GM23338 (cell line): ENCODE data around the gene ACOXL. TPM values are rescaled to one million over a fixed set of nuclear protein-coding genes. Genes with fewer than 3 reads are reported as not detected.

ENCODE experiments used
- ATAC-seq: fragments of 200-7000 bp; cut with Tn5 transposase; 3 replicates; pipeline ENCODE4 v1.9.1; 2020
- DNase-seq: peaks from one replicate; pipeline ENCODE4 v3.0.0-alpha.2; 2015; ENCODE audit warnings: low spot score
- H2AFZ ChIP-seq: fragments of 200-600 bp; sonication (generic); 2 replicates; pipeline ENCODE4 v1.8.0; 2016; ENCODE audit warnings: antibody characterized with exemption, mild to moderate bottlenecking, moderate library complexity
- H3F3A ChIP-seq: fragments of 200-600 bp; sonication (generic); replicated peaks from 2 replicates; pipeline ENCODE4 v1.8.0; 2017; ENCODE audit warnings: antibody characterized with exemption, mixed run types, low read depth
- H3K27ac ChIP-seq: fragments of 200-600 bp; sonication (generic); 2 replicates; pipeline ENCODE4 v1.6.1; 2016; ENCODE audit warnings: low read depth
- H3K27me3 ChIP-seq: fragments of 200-600 bp; sonication (generic); 2 replicates; pipeline ENCODE4 v1.8.0; 2016; ENCODE audit warnings: mild to moderate bottlenecking, mixed run types, moderate library complexity; ENCODE audit not compliant: insufficient read depth
- H3K36me3 ChIP-seq: fragments of 200-600 bp; sonication (generic); 2 replicates; pipeline ENCODE4 v1.8.0; 2016; ENCODE audit warnings: mild to moderate bottlenecking; ENCODE audit not compliant: insufficient read depth
- H3K4me1 ChIP-seq: fragments of 200-600 bp; sonication (generic); 2 replicates; pipeline ENCODE4 v1.8.0; 2016; ENCODE audit warnings: mild to moderate bottlenecking, moderate library complexity; ENCODE audit not compliant: insufficient read depth
- H3K4me2 ChIP-seq: fragments of 200-600 bp; sonication (generic); 2 replicates; pipeline ENCODE4 v1.7.1; 2017; ENCODE audit warnings: mixed run types
- H3K4me3 ChIP-seq: fragments of 200-600 bp; sonication (generic); 2 replicates; pipeline ENCODE4 v1.6.1; 2016; ENCODE audit warnings: mixed run types
- H3K79me2 ChIP-seq: fragments of 200-600 bp; sonication (generic); replicated peaks from 2 replicates; pipeline ENCODE4 v1.8.0; 2017; ENCODE audit warnings: mild to moderate bottlenecking; ENCODE audit not compliant: insufficient read depth
- H3K9me2 ChIP-seq: fragments of 200-600 bp; sonication (generic); 2 replicates; pipeline ENCODE4 v1.8.0; 2017; ENCODE audit not compliant: insufficient read depth
- H4K20me1 ChIP-seq: fragments of 200-600 bp; sonication (generic); replicated peaks from 2 replicates; pipeline ENCODE4 v1.8.0; 2017; ENCODE audit warnings: mild to moderate bottlenecking; ENCODE audit not compliant: insufficient read depth
- H3K27ac Mint-ChIP-seq: 2 replicates; pipeline ENCODE4 v1.8.0; 2020; ENCODE audit warnings: inconsistent platforms, mild to moderate bottlenecking, moderate library complexity, mixed read lengths
- H3K27me3 Mint-ChIP-seq: 3 replicates; pipeline ENCODE4 v1.8.0; 2022; ENCODE audit warnings: low read depth, mild to moderate bottlenecking, moderate library complexity, mixed read lengths, inconsistent platforms; ENCODE audit not compliant: insufficient read depth, poor library complexity
- H3K36me3 Mint-ChIP-seq: 3 replicates; pipeline ENCODE4 v1.8.0; 2021; ENCODE audit warnings: low read depth, mild to moderate bottlenecking, inconsistent platforms, moderate library complexity, mixed read lengths
- H3K4me1 Mint-ChIP-seq: 3 replicates; pipeline ENCODE4 v1.8.0; 2020; ENCODE audit warnings: mild to moderate bottlenecking, inconsistent platforms, mixed read lengths
- H3K4me3 Mint-ChIP-seq: 3 replicates; pipeline ENCODE4 v1.8.0; 2021; ENCODE audit warnings: moderate library complexity, mild to moderate bottlenecking, inconsistent platforms, mixed read lengths
- H3K9me3 Mint-ChIP-seq: 3 replicates; pipeline ENCODE4 v1.8.0; 2020; ENCODE audit warnings: moderate library complexity, mild to moderate bottlenecking, inconsistent platforms, mixed read lengths
- CREB1 ChIP-seq: fragments of 250-450 bp; sonication (Bioruptor Pico); IDR thresholded peaks from 2 replicates; pipeline ENCODE4 v1.5.0; 2020; ENCODE audit warnings: low read depth, mild to moderate bottlenecking, moderate library complexity
- EZH2 ChIP-seq: fragments of 200-600 bp; sonication (generic); IDR thresholded peaks from one replicate; pipeline ENCODE4 v1.8.0; 2017; ENCODE audit warnings: antibody characterized with exemption, mild to moderate bottlenecking, low read depth; ENCODE audit not compliant: unreplicated experiment
- JUNB ChIP-seq: IDR thresholded peaks from one replicate; pipeline ENCODE4 v1.6.1; 2016; ENCODE audit warnings: antibody characterized with exemption; ENCODE audit not compliant: unreplicated experiment
- STAT1 ChIP-seq: IDR thresholded peaks from one replicate; pipeline ENCODE4 v1.6.1; 2016; ENCODE audit warnings: antibody characterized with exemption; ENCODE audit not compliant: unreplicated experiment
- ZNF114 ChIP-seq: fragments of 250-450 bp; sonication (Bioruptor Pico); IDR thresholded peaks from 2 replicates; pipeline ENCODE4 v1.5.0; 2020; ENCODE audit warnings: mild to moderate bottlenecking, moderate library complexity
- polyA plus RNA-seq: library from polyadenylated mRNA; unstranded; fragments of >200 nt; fragmentation: Nextera tagmentation; extraction: Ambion mirVana; gene quantifications from 2 replicates; pipeline ENCODE4 v1.2.1, GENCODE V29; 2016
- total RNA-seq: library from RNA; depleted of rRNA; stranded (reverse); fragments of >200 nt; shearing (Covaris generic); gene quantifications from 2 replicates; pipeline ENCODE4 v1.2.3, GENCODE V29; 2014
- TF ChIP-seq, protein P1 (sequence below), 2 experiments: fragments of 200-600 bp in 1 of 2; sonication (generic) in 1 of 2; conservative IDR thresholded peaks; 2 replicates each; pipeline versions ENCODE4 v1.5.1 to v1.6.1; 2016 to 2017; ENCODE audit warnings: antibody characterized with exemption in 2 of 2, low read depth in 2 of 2, mild to moderate bottlenecking in 2 of 2, moderate library complexity in 1 of 2
- TF ChIP-seq, protein P2 (sequence below): fragments of 250-450 bp; sonication (Bioruptor Pico); IDR thresholded peaks from 2 replicates; pipeline ENCODE4 v1.5.0; 2020; ENCODE audit warnings: mild to moderate bottlenecking, moderate library complexity

The ACOXL gene
- total and polyA plus RNA-seq, 2 experiments from 2014 or later, result 9.0 to 14.7 TPM

DNA sequence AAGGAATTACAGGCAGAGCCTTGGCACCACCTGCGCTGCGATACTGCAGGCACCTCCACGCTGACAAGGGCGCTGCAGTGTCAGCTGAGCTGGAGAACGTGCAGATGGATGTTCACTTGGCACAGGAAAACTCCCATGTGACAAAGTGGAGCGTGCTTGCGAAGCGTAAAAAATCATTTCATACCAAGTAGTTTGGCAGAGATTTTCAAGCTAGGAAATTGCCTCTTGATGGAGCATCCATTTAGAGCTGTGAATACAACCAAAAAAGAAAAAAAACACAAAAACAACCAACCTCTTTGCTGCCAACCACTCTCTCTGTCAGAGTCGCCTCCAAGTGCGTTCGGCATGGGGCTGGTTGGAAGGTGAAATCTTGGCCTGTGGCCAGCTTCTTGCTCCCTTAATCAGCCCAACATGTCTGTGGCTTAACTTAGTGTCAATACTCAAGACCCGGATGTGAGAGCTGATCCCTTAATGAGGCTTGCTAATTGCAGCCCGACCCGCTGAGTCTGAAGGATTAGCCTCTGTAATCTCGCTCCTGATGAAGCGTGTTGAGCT lies 38.1 kb downstream of the ACOXL start (continued):
- TF ChIP-seq, protein P1, sequence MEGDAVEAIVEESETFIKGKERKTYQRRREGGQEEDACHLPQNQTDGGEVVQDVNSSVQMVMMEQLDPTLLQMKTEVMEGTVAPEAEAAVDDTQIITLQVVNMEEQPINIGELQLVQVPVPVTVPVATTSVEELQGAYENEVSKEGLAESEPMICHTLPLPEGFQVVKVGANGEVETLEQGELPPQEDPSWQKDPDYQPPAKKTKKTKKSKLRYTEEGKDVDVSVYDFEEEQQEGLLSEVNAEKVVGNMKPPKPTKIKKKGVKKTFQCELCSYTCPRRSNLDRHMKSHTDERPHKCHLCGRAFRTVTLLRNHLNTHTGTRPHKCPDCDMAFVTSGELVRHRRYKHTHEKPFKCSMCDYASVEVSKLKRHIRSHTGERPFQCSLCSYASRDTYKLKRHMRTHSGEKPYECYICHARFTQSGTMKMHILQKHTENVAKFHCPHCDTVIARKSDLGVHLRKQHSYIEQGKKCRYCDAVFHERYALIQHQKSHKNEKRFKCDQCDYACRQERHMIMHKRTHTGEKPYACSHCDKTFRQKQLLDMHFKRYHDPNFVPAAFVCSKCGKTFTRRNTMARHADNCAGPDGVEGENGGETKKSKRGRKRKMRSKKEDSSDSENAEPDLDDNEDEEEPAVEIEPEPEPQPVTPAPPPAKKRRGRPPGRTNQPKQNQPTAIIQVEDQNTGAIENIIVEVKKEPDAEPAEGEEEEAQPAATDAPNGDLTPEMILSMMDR (conservative IDR thresholded peaks at IDR 0.05; ENCODE audit: low read depth in 2 of 2), result no peak
- no peak for TF ChIP-seq CREB1 (CRISPR knock-in tag)

DNA sequence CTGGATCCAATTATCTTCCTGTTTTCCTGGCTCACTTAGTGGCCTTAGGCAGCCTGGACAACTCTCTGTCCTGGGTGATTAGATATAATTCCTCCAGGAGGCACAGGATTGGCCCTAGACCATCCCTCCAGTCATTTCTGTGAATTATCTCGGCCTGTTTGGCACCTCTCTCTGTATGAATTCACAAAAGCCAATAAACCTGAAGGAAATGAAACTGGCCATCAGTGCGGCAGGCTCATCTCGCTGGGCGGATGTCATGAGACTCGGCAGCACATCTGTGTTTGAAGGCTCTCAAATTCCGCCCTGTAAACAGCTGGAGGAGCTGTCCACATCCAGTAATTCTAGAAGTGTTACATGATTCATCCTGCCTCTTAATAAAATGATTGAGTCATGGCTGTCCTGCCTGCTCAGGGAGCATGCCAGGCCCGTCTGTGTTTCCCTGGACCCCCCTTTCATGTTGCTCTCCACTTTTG lies 38.6 kb downstream of the ACOXL start:
- Mint-ChIP-seq H3K36me3 (peaks cover 11% of the 10 kb centered on the region), H3K4me3 (no peak overlapping the region), H3K27me3 (peaks cover 6% of the 10 kb centered on the region), H3K27ac (peak overlapping the region; percentile 58; the same call in 1 of the 2 replicates), H3K4me1 (peaks cover 60% of the 10 kb centered on the region), H3K9me3 (peaks cover 4% of the 10 kb centered on the region; the same call in 2 of the 3 replicates)
- Histone ChIP-seq H3K4me2 (0 out of 2 replicates have a peak overlapping the region, but pooled peaks have one; percentile 22), H2AFZ (no peak overlapping the region), H3K36me3 (no peaks in the 10 kb centered on the region), H3K9me2 (peaks cover 6% of the 10 kb centered on the region; the same call in 1 of the 2 replicates), H3K79me2 (peaks cover 7% of the 10 kb centered on the region), H4K20me1 (no peaks in the 10 kb centered on the region), H3K27ac (peak overlapping the region; percentile 68), H3K27me3 (no peaks in the 10 kb centered on the region), H3K4me1 (peaks cover 46% of the 10 kb centered on the region), H3K4me3 (no peak overlapping the region), H3F3A (0 out of 2 replicates have a peak, but pooled peaks cover 13% of the 10 kb centered on the region)
- TF ChIP-seq JUNB, result no peak
- TF ChIP-seq, protein P2, sequence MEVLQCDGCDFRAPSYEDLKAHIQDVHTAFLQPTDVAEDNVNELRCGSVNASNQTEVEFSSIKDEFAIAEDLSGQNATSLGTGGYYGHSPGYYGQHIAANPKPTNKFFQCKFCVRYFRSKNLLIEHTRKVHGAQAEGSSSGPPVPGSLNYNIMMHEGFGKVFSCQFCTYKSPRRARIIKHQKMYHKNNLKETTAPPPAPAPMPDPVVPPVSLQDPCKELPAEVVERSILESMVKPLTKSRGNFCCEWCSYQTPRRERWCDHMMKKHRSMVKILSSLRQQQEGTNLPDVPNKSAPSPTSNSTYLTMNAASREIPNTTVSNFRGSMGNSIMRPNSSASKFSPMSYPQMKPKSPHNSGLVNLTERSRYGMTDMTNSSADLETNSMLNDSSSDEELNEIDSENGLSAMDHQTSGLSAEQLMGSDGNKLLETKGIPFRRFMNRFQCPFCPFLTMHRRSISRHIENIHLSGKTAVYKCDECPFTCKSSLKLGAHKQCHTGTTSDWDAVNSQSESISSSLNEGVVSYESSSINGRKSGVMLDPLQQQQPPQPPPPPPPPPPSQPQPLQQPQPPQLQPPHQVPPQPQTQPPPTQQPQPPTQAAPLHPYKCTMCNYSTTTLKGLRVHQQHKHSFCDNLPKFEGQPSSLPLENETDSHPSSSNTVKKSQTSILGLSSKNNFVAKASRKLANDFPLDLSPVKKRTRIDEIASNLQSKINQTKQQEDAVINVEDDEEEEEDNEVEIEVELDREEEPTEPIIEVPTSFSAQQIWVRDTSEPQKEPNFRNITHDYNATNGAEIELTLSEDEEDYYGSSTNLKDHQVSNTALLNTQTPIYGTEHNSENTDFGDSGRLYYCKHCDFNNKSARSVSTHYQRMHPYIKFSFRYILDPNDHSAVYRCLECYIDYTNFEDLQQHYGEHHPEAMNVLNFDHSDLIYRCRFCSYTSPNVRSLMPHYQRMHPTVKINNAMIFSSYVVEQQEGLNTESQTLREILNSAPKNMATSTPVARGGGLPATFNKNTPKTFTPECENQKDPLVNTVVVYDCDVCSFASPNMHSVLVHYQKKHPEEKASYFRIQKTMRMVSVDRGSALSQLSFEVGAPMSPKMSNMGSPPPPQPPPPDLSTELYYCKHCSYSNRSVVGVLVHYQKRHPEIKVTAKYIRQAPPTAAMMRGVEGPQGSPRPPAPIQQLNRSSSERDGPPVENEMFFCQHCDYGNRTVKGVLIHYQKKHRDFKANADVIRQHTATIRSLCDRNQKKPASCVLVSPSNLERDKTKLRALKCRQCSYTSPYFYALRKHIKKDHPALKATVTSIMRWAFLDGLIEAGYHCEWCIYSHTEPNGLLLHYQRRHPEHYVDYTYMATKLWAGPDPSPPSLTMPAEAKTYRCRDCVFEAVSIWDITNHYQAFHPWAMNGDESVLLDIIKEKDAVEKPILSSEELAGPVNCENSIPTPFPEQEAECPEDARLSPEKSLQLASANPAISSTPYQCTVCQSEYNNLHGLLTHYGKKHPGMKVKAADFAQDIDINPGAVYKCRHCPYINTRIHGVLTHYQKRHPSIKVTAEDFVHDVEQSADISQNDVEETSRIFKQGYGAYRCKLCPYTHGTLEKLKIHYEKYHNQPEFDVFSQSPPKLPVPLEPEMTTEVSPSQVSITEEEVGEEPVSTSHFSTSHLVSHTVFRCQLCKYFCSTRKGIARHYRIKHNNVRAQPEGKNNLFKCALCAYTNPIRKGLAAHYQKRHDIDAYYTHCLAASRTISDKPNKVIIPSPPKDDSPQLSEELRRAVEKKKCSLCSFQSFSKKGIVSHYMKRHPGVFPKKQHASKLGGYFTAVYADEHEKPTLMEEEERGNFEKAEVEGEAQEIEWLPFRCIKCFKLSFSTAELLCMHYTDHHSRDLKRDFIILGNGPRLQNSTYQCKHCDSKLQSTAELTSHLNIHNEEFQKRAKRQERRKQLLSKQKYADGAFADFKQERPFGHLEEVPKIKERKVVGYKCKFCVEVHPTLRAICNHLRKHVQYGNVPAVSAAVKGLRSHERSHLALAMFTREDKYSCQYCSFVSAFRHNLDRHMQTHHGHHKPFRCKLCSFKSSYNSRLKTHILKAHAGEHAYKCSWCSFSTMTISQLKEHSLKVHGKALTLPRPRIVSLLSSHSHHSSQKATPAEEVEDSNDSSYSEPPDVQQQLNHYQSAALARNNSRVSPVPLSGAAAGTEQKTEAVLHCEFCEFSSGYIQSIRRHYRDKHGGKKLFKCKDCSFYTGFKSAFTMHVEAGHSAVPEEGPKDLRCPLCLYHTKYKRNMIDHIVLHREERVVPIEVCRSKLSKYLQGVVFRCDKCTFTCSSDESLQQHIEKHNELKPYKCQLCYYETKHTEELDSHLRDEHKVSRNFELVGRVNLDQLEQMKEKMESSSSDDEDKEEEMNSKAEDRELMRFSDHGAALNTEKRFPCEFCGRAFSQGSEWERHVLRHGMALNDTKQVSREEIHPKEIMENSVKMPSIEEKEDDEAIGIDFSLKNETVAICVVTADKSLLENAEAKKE (CRISPR knock-in tag), result no peak
- TF ChIP-seq EZH2, result no peak
- TF ChIP-seq, protein P1 (conservative IDR thresholded peaks at IDR 0.05; ENCODE audit: low read depth in 2 of 2), result no peak
- TF ChIP-seq ZNF114 (CRISPR knock-in tag), result no peak
- TF ChIP-seq STAT1, result no peak
- ATAC-seq, result no peak
- no peak for DNase-seq
